Measurements from ENCODE around the gene HDAC7. TPM values are rescaled to one million over a fixed set of nuclear protein-coding genes. Genes with fewer than 3 reads are reported as not detected.

The HDAC7 gene
- total RNA-seq, 2 experiments from 2014 or later = 373 to 382 TPM

DNA sequence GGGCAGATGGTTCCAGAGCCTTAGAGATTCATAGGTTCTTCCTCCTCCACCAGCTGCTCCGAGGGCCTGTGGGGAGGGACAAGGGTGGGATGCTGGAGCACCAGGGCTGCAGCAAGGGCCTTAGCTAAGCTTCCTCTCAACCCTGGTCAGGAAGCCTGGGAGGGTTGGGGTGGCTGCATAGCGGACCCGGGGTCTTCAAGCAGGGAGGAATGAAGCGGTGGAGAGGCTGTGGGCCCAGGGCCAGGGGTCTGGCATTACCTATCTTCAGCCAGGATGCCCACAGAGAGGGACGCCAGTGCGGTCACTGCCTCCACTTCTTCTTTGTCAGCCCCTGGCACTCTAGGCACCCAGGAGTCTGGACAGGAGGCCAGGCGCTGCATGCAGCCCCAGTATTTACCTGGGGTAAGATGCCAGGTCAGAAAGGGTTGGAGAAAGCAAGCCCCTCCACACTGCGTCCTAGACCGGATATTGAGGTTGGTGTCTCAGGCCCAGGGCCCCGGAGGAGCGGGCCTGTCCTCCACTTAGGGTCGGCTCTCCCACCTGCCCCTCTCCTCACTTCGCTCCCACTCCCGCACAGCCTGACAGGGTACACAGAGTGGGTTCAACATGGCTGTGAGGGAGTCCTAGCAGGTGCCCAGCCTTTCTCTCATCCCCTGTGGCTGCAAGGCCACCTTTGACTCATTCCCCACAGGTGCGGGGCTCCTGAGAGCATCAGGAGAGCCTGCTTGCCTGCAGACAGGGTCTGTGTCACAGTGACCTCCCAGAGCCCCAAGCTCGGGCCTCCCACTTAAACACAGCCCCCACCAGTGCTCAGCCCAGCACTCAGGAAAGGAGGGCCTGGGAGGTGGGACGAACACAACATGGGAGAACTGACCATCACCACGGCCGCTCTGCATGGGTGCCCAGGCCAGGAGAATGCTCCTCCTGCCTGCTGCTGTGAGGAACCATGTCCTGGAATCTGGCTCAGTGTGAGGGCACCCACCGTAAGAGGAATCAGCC lies 35.6 kb downstream of the HDAC7 start:
- no peak overlapping the region for H3K4me3 Mint-ChIP-seq
- intact Hi-C loops (cut with micrococcal nuclease) = no loop called here
- ATAC-seq (no peak), DNase-seq (no peak)
- ChIA-PET CTCF (interaction anchor here (0.9 to 19.4 kb wide), 3 partner anchors 17 to 42 kb away, joined by 3 to 685 read pairs (median 11); no protein-coding TSS in a partner anchor), POLR2A (interaction anchor here (0.6 kb wide), 1 partner anchor 17 kb away, joined by 3 read pairs; no protein-coding TSS in a partner anchor)
- TF ChIP-seq, protein P1, sequence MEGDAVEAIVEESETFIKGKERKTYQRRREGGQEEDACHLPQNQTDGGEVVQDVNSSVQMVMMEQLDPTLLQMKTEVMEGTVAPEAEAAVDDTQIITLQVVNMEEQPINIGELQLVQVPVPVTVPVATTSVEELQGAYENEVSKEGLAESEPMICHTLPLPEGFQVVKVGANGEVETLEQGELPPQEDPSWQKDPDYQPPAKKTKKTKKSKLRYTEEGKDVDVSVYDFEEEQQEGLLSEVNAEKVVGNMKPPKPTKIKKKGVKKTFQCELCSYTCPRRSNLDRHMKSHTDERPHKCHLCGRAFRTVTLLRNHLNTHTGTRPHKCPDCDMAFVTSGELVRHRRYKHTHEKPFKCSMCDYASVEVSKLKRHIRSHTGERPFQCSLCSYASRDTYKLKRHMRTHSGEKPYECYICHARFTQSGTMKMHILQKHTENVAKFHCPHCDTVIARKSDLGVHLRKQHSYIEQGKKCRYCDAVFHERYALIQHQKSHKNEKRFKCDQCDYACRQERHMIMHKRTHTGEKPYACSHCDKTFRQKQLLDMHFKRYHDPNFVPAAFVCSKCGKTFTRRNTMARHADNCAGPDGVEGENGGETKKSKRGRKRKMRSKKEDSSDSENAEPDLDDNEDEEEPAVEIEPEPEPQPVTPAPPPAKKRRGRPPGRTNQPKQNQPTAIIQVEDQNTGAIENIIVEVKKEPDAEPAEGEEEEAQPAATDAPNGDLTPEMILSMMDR (IDR thresholded peaks at IDR 0.05) = no peak
- no peaks in the 10 kb centered on the region for H3K27me3 Mint-ChIP-seq
- H3K9me3 Mint-ChIP-seq = no peaks in the 10 kb centered on the region
- peaks cover 44% of the 10 kb centered on the region for H3K4me1 Mint-ChIP-seq (ENCODE audit: low read depth)
- peak overlapping the region; percentile 80 for H3K27ac Mint-ChIP-seq
- peaks cover 50% of the 10 kb centered on the region for H3K36me3 Mint-ChIP-seq (ENCODE audit: low read depth)

- POLR2A ChIA-PET = interaction anchor here (1.1 to 4.9 kb wide), 4 partner anchors 7 to 38 kb away, joined by 3 to 35 read pairs (median 4); no protein-coding TSS in a partner anchor
- H3K36me3 Mint-ChIP-seq (ENCODE audit: low read depth) = peaks cover 41% of the 10 kb centered on the region
- intact Hi-C loops (cut with micrococcal nuclease) = no loop called here
- ATAC-seq (no peak), DNase-seq (no peak)
- peaks cover 39% of the 10 kb centered on the region for H3K4me1 Mint-ChIP-seq (ENCODE audit: low read depth)
- no peaks in the 10 kb centered on the region for H3K27me3 Mint-ChIP-seq
- TF ChIP-seq, protein P1 (IDR thresholded peaks at IDR 0.05) = no peak
- H3K27ac Mint-ChIP-seq = peak overlapping the region; percentile 65
- CTCF ChIA-PET = interaction anchor here (1.6 to 19.4 kb wide), 7 partner anchors 10 to 68 kb away, joined by 4 to 685 read pairs (median 33); partner anchors contain the start of gene SLC48A1
- no peak overlapping the region for H3K4me3 Mint-ChIP-seq
- H3K9me3 Mint-ChIP-seq = no peaks in the 10 kb centered on the region
Measured at GRCh38 chr12:47783024-47783755, 36.5 kb downstream of the HDAC7 start.

GRCh38 chr12:47782372-47782770 lies 37.3 kb downstream of the HDAC7 start:
- Mint-ChIP-seq H3K36me3 (ENCODE audit: low read depth) (peaks cover 33% of the 10 kb centered on the region), H3K9me3 (no peaks in the 10 kb centered on the region), H3K4me1 (ENCODE audit: low read depth) (peaks cover 31% of the 10 kb centered on the region), H3K27ac (peak overlapping the region; percentile 67), H3K27me3 (no peaks in the 10 kb centered on the region), H3K4me3 (no peak overlapping the region)
- TF ChIP-seq, protein P1 (IDR thresholded peaks at IDR 0.05) = no peak
- DNase-seq (no peak), ATAC-seq (no peak)
- ChIA-PET CTCF (interaction anchor here (1.6 to 19.4 kb wide), 7 partner anchors 9 to 67 kb away, joined by 4 to 685 read pairs (median 33); partner anchors contain the start of gene SLC48A1), POLR2A (interaction anchor here (0.9 to 4.9 kb wide), 11 partner anchors 8 to 57 kb away, joined by 3 to 35 read pairs (median 4); no protein-coding TSS in a partner anchor)
- intact Hi-C loops (cut with micrococcal nuclease) = no loop called here

- Mint-ChIP-seq H3K27me3 (no peaks in the 10 kb centered on the region), H3K4me1 (ENCODE audit: low read depth) (peaks cover 27% of the 10 kb centered on the region), H3K36me3 (ENCODE audit: low read depth) (peaks cover 26% of the 10 kb centered on the region), H3K27ac (peak overlapping the region; percentile 67), H3K9me3 (no peaks in the 10 kb centered on the region), H3K4me3 (no peak overlapping the region)
- POLR2A ChIA-PET = interaction anchor here (0.9 to 4.9 kb wide), 18 partner anchors 9 to 71 kb away, joined by 3 to 35 read pairs (median 4); no protein-coding TSS in a partner anchor
- DNase-seq (no peak), ATAC-seq (no peak)
- CTCF ChIA-PET = interaction anchor here (0.8 to 19.4 kb wide), 9 partner anchors 9 to 67 kb away, joined by 3 to 685 read pairs (median 11); partner anchors contain the start of gene SLC48A1
- intact Hi-C loops (cut with micrococcal nuclease) = no loop called here
- TF ChIP-seq, protein P1 (IDR thresholded peaks at IDR 0.05) = no peak
Measured at GRCh38 chr12:47781479-47782371, 38.0 kb downstream of the HDAC7 start.

Data from activated CD8-positive, alpha-beta T cell treated with anti-CD3 and anti-CD28 coated beads for 36 hours (primary cell).